ENCODE data around the gene SNX30.

The SNX30 gene

GRCh38 chr9:112853882-112854585 is 103.5 kb downstream of the SNX30 start:
- no peaks in the 10 kb centered on the region for H3F3A ChIP-seq (ENCODE audit: low read depth)
- no peaks in the 10 kb centered on the region for H3K4me1 ChIP-seq (ENCODE audit: insufficient read depth, low read length, poor library complexity, severe bottlenecking)
- H3K9me3 ChIP-seq (ENCODE audit: insufficient read depth, low read depth, low read length) = no peaks in the 10 kb centered on the region
- no peaks in the 10 kb centered on the region for H3K9me2 ChIP-seq (replicated peaks; ENCODE audit: low read depth, low read length)
- no peaks in the 10 kb centered on the region for H4K20me1 ChIP-seq (ENCODE audit: insufficient read depth, low read length, poor library complexity, severe bottlenecking)
- H3K4me2 ChIP-seq (ENCODE audit: low read depth, low read length, poor library complexity, severe bottlenecking) = no peak overlapping the region
- no peaks in the 10 kb centered on the region for H3K36me3 ChIP-seq (ENCODE audit: insufficient read depth, low read length)
- TF ChIP-seq EZH2phosphoT487 (IDR thresholded peaks at IDR 0.05; ENCODE audit: borderline replicate concordance) = no peak
- no peak for TF ChIP-seq CTCF (conservative IDR thresholded peaks at IDR 0.05; ENCODE audit: low read length)
- no peaks in the 10 kb centered on the region for H3K27me3 ChIP-seq (ENCODE audit: insufficient read depth, low read length, poor library complexity, severe bottlenecking)
- H3K9ac ChIP-seq (ENCODE audit: low read depth, low read length, poor library complexity, severe bottlenecking) = no peak overlapping the region
- no peak overlapping the region for H3K4me3 ChIP-seq (ENCODE audit: low read length, poor library complexity, severe bottlenecking)
- H3K79me2 ChIP-seq (ENCODE audit: insufficient read depth, low read length) = no peaks in the 10 kb centered on the region
- no peak overlapping the region for H2AFZ ChIP-seq (ENCODE audit: low read length)

- Histone ChIP-seq H3K27me3 (ENCODE audit: insufficient read depth, low read length, poor library complexity, severe bottlenecking) (no peaks in the 10 kb centered on the region), H3K79me2 (ENCODE audit: insufficient read depth, low read length) (no peaks in the 10 kb centered on the region), H3K4me2 (ENCODE audit: low read depth, low read length, poor library complexity, severe bottlenecking) (no peak overlapping the region), H4K20me1 (ENCODE audit: insufficient read depth, low read length, poor library complexity, severe bottlenecking) (no peaks in the 10 kb centered on the region), H2AFZ (ENCODE audit: low read length) (no peak overlapping the region), H3K9me3 (ENCODE audit: insufficient read depth, low read depth, low read length) (no peaks in the 10 kb centered on the region), H3K36me3 (ENCODE audit: insufficient read depth, low read length) (no peaks in the 10 kb centered on the region), H3K4me1 (ENCODE audit: insufficient read depth, low read length, poor library complexity, severe bottlenecking) (no peaks in the 10 kb centered on the region), H3F3A (ENCODE audit: low read depth) (no peaks in the 10 kb centered on the region), H3K4me3 (ENCODE audit: low read length, poor library complexity, severe bottlenecking) (no peak overlapping the region), H3K9me2 (replicated peaks; ENCODE audit: low read depth, low read length) (no peaks in the 10 kb centered on the region), H3K9ac (ENCODE audit: low read depth, low read length, poor library complexity, severe bottlenecking) (no peak overlapping the region)
- no peak for TF ChIP-seq CTCF (conservative IDR thresholded peaks at IDR 0.05; ENCODE audit: low read length)
- TF ChIP-seq EZH2phosphoT487 (IDR thresholded peaks at IDR 0.05; ENCODE audit: borderline replicate concordance) = no peak
Observed at GRCh38 chr9:112854657-112855056, 104.1 kb downstream of the SNX30 start.

- Histone ChIP-seq H3K27me3 (ENCODE audit: insufficient read depth, low read length, poor library complexity, severe bottlenecking) (no peaks in the 10 kb centered on the region), H3K4me1 (ENCODE audit: insufficient read depth, low read length, poor library complexity, severe bottlenecking) (no peaks in the 10 kb centered on the region)
Observed at GRCh38 chr9:112856200-112856599, 105.6 kb downstream of the SNX30 start.

More at GRCh38 chr9:112856200-112856599, 105.6 kb downstream of the SNX30 start:
- Histone ChIP-seq H3K36me3 (ENCODE audit: insufficient read depth, low read length) (no peaks in the 10 kb centered on the region), H3K4me3 (ENCODE audit: low read length, poor library complexity, severe bottlenecking) (no peak overlapping the region), H3K4me2 (ENCODE audit: low read depth, low read length, poor library complexity, severe bottlenecking) (no peak overlapping the region), H3K9me3 (ENCODE audit: insufficient read depth, low read depth, low read length) (no peaks in the 10 kb centered on the region), H3F3A (ENCODE audit: low read depth) (no peaks in the 10 kb centered on the region), H2AFZ (ENCODE audit: low read length) (no peak overlapping the region), H3K79me2 (ENCODE audit: insufficient read depth, low read length) (no peaks in the 10 kb centered on the region), H3K9ac (ENCODE audit: low read depth, low read length, poor library complexity, severe bottlenecking) (no peak overlapping the region), H3K9me2 (replicated peaks; ENCODE audit: low read depth, low read length) (no peaks in the 10 kb centered on the region), H4K20me1 (ENCODE audit: insufficient read depth, low read length, poor library complexity, severe bottlenecking) (no peaks in the 10 kb centered on the region)
- TF ChIP-seq EZH2phosphoT487 (IDR thresholded peaks at IDR 0.05; ENCODE audit: borderline replicate concordance) (no peak), CTCF (conservative IDR thresholded peaks at IDR 0.05; ENCODE audit: low read length) (no peak)
